ENCODE measurements around the gene TACC3.
A peak's percentile ranks its signal among the peaks of the same experiment; 100 is the strongest.

Gene TACC3

DNA sequence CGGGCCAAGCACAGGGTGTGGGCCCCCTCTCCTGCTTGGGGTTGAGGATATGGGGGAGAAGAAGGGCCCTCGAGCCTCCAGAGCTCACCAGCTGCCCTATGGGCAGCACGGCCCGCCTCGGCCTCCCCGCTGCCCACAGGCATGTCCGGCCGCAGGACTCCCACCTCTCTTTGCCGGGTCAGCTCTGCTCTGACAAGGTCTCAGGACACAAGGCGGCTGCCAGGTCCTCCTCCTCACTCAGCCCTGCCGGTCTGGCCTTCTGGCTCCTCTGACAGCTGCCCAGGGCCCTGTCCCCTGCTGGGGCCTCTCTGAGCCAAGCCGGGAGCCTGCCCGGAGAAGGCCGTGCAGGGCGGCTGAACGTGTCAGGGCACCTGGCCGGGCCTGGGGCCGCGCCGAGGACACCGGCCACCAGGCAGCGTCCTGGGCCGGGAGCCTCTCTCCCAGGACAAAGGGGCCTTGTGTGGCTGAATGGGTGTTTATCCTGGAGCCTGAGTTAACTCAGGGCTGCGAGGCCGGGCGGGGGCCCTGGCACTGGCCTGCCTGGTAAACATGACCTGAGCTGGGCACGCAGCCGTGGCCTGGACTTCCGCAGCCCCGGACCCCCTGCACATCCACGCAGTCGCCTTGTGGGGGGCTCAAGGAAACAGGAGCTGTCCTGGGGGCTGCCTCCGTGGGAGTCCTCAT, 25.7 kb downstream of the TACC3 start:
- DNase-seq (ENCODE audit: low read depth) = no peak

DNA sequence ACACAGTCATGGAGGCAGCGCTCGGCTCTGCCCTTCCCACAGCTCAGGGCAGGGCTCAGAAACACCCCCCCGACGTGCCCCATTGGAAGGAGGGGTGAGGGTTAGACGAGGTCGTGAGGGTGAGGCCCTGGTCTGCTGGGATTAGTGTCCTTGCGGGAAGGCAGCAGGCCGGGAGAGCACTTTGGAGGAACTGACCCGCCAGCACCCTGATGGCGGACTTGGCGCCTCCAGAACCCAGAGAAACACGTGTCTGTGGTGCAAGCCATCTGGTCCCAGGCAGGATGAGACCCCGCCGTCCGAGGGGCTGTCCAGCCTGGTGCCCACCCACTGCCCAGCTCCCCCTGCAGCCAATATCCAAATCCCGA, 26.3 kb downstream of the TACC3 start:
- DNase-seq (ENCODE audit: low read depth) = no peak

DNA sequence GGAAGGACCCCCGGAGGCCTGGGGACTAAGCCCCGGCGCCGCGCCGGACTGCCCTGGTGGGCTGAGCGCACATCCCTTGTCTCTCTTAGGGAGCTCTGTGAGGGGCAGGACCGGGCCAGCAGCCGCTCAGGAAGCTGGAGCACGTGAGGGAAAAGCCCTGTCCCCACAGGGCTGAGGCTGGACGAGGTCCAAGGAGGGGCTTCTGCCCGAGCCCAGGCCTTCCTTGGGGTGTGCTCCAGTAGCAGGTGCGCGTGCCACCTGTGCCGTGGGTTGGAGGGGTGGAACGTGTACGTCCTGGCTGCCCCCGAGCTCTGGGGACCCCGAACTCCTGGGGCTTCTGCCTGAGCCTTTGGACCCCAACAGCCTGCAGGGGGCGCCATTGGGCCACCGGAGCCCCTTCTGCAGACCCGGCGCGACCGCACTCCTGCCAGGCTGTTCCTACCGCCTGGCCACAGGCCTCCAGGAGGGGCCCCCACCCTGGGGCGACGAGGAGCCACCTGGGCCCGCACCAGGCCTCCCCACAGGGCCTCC, 27.2 kb downstream of the TACC3 start:
- DNase-seq (ENCODE audit: low read depth) = peak; percentile 53

DNA sequence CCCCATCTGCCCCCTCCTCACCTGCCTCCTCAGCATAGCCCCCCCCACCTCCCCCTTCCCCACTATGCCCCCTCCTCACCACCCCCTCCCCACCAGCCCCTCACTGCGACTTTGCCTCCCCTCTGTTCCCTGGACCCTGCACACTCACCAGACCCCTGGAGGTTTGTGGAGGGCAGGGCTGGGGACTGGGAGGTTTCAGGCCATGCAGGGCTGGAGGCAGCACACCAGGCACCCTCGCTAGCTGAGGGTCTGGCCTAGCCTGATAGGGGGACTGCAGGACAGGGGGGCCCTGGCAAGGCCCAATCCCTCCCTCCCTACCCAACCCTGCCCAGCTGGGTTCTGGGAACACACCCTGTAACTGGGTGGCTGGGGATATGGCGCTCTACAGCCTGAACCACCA, 28.0 kb downstream of the TACC3 start:
- DNase-seq (ENCODE audit: low read depth) = no peak

DNA sequence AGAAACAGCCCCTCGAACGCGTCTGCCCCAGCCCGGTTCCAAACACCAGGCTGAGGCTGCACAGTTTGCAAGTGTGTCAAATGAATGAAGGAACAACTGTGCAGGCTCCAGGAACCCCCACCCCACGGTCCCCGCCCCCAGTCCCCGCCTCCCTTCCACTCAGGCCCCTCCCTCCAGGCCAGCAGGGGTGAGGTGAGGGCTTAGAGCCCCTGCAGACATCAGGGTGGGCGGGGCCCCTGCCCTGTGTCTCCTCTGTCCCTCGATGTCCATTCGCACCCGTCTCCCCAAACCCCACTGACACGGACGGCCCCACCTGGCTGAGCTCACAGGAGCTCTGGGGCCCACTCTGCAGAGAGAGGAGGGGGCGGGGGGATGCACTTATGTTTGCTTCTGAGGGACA, 28.5 kb downstream of the TACC3 start:
- DNase-seq (ENCODE audit: low read depth) = no peak

DNA sequence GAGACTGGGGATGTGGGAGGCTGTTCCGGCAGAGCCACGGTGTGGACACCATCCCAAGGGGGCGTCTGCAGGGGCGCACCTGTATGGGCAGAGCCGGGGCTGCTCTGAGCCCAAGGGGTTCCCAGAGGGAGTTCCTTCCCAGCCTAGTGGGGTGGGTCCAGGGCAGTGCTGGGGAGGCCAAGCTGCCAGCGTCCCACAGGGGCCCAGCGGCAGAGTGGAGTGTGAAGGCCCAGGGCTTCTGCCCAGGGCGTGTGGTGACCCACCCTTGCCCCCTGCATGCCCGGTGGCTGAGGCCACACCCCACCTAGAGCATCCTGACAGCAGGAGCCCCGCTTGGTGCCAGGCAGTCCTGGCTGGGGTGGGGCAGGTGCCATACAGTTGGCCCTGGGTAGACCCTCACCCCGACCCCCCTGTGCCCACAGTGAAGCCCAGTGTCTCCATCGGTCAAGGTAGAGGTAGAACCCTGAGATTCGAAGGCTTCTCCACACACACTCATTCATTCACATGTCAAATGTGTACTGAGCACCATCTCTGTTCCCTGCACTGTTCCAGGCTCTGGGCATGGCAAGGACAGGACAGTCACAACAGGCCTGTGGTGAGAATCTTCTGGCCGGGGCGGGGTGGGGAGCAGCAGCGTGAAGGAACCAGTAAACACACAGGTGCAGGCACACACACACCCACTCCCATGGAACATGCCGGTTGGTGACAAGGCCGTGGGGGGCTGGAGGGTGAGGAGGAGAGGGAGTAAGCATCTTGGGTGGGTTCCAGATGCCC, 29.2 kb downstream of the TACC3 start:
- no peak for DNase-seq (ENCODE audit: low read depth)

DNA sequence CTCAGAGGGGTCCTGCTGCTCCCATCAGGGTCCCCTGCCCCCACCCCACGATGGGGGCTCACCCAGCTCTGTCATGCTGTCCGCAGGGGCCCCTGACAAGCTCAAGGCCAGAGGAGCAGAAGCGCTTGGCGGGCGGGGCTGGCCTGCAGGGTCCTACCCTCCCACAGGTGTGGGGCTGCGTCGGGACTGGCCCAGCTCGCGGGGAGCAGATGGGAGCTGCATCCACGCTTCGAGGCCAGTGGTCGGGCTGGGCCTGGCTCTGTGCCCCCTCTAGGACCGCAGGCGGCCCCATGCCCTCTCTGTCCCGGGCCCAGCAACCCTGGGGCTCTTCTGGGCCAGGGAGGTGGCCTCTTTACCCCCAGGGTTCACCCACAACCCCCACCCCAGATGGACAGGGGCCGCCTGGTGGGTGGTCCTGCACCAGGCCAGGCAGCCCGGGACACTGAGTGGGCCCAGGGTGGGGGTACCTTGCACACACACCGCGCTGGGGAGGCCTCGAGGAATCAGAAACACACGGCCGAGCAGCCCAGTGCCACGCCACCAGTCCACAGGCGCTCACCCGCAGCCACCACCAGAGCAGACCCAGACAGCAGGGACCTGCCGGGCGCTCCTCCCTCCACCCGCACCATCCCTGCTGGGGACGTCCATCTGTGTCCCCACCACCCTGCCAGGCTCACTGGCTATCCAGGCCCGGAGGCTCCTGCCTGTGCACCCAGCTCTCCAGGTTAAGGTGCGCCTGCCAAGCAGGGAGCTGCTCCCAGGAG, 30.0 kb downstream of the TACC3 start:
- no peak for DNase-seq (ENCODE audit: low read depth)

DNA sequence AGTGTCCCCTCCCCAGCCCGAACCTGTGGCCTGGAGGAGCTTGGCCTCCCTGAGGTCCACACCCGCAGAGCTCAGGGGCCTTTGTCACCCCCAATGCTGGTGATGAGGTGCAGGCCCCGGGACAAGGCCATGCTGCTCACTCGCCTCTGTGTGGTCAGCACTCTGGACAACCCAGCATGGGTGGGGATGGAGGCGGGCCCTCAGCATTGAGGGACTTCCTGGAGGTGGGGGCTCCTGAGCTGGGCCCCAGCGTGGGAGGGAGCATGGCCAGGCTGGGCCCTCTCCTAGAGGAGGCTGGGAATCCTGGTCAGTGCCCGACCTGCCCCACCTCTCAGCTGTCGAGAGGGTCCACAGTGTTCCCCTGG, 30.6 kb downstream of the TACC3 start:
- no peak for DNase-seq (ENCODE audit: low read depth)

DNA sequence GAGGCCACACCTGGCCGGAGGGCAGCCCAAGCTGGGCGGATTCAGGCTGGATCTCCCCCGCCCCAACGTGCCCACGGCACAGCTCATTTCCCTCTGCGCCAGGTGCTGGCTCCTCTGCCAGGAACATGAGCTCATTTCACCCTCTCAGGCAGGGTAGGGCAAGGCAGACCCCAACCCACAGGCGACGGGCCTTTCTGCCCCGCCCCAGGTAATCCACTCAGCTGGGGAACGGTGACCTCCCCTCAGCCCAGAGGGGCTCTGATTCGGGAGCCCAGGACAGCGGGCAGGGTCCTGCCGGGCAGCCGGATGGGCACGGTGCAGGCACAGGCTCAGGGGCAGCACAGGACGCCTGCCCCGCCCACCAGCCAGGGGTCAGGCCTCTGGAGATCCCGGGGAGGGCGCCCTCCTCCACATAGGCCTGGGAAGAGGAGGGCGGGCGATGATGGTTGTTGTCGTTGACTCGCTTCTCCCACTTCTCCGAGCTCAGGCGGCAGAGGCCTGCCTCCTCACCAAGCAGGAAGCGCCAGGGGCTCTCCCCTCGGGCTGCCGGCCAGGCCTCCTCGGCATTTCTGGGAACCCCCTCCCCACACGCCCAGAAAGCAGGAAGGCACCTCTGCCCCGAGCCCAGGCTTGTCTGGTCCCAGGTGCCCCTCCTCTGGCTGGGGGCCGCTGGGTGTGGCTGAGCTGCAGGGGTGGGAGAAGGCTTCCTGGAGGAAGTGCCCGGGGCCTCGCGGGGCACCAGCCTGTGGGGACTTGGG, 31.1 kb downstream of the TACC3 start:
- peak; percentile 55 for DNase-seq (ENCODE audit: low read depth)

DNA sequence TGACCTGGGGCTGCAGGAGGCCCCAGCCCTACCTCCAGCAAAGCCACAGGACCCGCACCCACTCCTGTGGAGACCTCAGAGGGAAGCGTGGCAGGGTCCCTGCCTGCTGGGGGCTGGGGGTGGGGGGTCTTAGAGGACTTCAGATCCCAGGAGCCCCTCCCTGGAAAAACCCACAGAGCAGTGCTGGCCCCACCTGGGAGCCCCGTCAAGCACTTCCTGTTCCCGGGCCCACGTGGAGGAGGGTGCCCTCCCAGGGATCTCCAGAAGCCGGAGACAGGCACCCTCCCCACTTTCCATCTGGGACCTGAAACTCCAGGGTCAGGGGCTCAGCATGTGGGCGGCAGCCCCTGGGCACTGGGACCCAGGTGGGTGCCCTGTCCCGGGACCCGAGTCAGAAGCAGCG, 32.0 kb downstream of the TACC3 start:
- no peak for DNase-seq (ENCODE audit: low read depth)

DNA sequence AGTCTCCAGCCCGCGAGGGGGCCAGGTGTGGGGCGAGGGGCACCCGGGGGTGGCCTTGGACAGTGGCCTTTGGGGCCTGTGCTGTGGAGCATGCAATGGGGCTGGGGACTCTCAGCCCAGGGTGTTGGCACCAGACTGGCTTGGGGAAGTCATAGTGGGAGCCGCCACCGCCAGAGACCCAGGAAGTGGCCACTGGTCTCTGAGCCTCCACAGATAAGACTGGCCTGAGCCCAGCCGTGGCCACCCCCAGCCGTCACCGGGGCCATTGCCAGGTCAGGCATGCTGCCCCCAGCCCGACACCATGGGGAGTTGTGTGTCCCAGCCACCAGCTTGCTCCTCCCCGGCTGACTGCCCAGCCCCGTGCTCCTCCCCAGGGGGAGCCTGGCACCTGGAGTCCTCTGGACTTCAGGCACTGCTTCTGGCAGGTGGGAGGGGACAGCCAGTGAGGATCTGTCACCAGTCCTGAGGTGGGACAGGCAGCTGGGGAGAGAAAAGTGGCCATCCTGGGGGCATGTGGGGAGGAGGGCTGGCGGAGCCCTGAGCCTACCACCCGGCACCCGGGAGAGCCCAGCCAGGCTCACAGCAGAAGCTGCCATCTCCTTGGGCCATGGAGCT, 32.5 kb downstream of the TACC3 start:
- DNase-seq (ENCODE audit: low read depth) = no peak

DNA sequence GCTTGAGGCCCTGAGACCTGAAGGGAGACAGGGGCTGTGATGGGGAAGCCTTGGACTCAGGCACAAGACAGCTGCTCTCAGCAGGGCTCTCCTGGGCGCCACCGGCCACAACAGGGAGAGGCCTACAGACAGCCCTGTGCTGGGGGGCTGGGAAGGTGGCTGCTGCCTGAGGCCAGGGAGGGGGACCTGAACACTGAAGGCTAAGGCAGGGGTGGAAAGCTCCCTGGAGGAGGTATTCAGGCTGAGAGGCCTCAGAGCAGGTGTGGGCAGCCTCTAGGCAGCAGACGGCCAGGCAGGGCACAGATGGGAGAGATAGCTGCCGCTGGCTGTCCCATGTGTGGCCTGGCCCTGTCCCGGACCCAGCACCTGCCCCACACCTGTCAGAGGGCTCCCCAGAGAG, 33.0 kb downstream of the TACC3 start:
- no peak for DNase-seq (ENCODE audit: low read depth)

DNA sequence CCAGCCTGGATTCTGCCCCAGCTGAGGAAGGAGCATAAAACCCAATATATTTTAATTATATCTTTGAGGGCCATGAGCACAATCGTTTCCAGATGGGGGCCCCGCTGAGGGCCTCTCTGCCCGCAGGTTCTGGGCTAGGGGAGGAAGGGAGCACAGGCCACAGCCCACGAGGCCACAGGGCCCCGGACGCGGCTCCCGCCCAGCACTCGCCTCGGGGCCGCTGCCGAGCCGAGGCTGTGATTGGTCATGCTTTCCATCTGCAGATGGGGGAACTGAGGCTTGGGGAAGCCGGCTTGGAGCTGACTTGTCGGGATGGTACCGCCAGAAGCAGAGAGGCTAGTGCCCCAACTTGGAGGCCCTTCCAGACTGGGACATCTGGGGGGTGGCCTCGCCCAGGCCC, 34.0 kb downstream of the TACC3 start:
- no peak for DNase-seq (ENCODE audit: low read depth)

DNA sequence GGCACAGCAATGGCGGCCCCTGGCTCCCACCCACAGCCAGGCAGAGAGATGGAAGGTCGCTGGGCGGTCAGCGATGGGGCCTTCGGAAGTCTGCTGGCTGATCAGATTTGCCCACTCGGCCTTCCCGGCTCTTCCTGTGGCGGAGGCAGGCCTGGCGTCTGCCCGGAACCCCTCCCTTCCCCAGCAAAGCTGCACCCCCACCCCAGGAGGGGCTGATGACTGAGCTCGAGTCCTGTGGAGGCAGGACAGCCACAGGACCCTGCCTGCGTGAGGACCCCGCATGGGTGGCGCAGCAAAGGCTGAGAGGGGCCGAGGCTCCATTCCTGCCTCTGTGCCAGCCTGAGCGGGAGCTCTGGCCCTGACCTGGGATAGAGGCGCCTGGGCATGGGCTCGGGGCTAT, 34.8 kb downstream of the TACC3 start:
- DNase-seq (ENCODE audit: low read depth) = no peak

DNA sequence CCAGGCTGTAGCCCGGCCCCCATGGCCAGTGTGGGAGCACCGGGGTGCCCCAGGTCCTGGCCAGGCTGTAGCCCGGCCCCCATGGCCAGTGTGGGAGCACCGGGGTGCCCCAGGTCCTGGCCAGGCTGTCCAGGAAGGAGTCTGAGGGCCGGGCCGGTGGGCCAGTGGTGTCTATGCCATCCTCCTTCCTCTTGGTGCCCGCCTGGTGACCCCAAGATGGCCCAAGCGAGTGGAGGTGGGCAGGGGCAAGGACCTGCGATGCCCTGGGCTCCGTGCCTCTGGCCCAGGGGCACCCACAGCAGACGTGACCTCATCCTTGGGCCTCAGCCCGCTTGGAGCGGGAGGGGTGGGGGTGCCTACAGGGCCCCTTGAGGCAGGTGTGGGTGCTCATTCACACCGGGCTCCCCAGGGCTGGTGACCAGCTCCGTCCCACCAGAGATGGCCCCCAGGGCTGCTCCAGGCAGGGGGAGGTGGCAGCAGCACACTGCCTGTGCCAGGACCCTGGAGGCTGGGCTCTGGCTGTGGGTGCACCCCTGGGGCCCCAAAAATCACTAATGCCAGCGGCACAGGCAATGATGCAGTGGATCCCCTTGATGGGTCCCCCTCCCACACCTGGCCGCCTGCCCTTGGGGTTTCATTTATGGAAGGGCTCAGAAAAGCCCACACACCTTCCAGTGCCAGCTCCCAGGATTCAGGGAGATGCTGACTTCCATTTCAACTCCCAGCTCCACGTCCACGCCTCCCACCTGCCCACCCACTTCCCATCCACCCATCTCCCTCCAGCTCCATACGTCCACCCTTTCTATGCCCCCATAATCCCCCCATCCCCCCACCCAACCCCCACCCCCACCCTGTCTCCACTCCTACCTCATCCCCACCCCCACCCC, 35.8 kb downstream of the TACC3 start:
- no peak for DNase-seq (ENCODE audit: low read depth)

DNA sequence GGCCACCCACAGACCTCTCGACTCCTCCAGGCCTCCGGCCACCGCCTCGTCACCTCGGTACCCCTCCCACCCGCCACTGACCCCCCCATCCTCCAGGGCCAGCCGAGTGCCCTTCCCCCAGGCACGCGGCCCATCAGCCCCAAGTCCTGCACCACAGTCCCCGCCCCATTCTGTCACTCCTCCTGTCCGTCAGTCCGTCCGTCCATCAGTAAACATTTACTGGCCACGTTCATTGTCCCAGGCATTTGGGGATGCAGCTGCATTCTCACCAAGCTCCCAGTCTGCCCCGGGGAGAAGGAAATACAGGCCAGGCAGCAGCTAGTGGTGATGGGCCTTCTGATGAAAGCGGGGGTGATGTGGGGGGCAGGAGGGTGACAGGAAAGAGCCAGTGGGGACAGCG, 36.5 kb downstream of the TACC3 start:
- no peak for DNase-seq (ENCODE audit: low read depth)

DNA sequence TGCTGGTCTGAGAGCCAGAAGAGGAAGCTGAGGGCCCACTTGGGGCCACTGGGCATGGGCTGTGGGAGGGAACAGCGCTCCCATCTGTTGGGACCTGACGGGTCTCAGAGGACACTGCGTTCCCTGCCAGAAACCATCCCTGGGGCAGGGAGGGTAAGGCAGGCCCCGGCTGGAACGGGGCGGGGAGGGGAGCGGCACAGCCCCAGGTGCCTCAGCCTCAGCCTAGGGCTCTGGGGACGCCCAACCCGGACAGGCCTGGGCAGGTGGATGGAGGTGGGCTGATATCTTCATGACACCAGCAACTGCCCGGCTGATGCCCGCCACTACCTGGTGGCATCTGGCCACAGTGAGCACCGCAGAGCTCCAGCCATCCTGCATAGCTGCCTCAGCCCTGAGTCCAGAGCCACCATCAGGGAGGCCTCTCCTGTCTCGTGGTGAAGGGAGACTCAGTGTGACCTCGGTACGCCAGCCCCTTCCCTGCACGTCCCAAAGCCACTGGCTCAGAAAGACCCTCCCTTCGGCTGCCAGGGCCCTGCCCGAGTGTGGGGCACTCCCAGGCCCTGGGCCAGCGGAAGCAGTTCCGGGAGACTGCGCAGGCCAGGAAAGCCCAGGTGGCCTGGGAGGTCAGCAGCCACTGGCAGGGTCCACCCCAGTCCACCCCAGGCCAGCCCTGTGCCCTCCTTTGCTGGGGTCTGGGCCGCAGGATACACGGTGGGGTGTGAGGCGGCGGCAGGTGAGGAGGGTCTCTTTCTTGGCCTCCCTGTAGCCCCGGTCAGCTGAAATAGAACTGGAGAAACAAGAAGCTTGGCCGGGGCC, 37.2 kb downstream of the TACC3 start:
- DNase-seq (ENCODE audit: low read depth) = no peak

DNA sequence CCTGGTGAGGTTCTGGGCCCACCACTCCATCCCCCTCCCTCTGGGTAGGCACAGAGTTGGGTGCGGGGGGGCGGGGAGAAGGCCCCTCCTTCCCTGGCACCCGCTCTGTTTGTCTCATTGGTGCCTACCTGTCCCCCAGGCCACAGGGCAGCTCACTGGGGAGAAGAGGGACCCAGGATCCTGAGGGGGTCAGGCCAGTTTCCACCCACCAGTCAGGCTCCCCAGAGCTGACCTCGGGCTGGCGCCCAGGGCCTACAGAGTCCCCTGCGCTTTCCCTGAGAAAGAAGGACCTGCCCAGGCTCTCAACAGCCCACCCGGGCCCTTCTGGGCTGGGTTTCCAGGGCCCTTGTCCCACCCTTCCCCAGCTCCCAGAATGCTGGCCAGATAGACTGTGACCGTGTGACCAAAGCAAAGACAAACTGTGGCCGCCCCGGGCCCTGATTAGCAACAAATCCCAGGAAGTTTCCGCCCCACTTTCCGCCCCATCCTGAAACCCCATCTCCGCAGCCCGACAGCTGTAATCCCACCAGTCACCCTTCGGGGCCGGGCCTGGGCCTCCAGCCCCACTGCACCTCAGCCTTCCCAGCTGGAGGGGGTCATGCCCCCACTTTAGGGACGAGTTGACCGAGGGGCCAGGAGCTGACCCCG, 38.0 kb downstream of the TACC3 start:
- DNase-seq (ENCODE audit: low read depth) = no peak

DNA sequence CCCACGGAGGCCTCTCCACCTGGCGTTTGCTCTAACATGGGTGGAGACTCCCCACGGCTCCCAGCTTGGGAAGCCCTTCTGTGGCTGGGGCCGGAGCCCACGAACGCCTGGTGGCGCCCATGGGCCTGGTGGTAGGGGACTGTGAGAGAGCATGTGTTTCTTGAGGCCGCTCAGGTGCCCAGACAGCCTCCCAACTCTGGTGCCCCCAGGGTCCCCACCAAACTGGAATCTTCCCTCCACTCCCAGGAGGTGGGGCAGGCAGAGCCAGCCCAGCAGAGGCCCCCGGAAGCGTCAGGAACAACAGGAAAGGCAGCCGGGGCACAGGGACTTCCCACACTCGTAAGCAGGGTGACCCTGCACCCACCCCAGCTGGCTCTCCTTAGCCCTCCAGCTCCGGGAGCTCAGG, 38.5 kb downstream of the TACC3 start:
- DNase-seq (ENCODE audit: low read depth) = no peak

Measured in amniotic epithelial cell (primary cell).